Spinal cord (tissue), 10 donors: ENCODE results near the gene ENG. TPM values are rescaled to one million over a fixed set of nuclear protein-coding genes. Genes with fewer than 3 reads are reported as not detected.

Source experiments
- DNase-seq, 6 donors: peaks; one replicate each; pipeline versions ENCODE4 v3.0.0 to v3.0.0-alpha.2; 2013 to 2015; ENCODE audit warnings: low spot score in 6 of 6, low read depth in 4 of 6
- H3K27ac ChIP-seq: one replicate; pipeline ENCODE4 v1.5.1; 2013; ENCODE audit warnings: low read depth, low read length, control low read depth
- H3K27me3 ChIP-seq: one replicate; pipeline ENCODE4 v1.6.1; 2013; ENCODE audit warnings: low read length; ENCODE audit not compliant: control insufficient read depth, insufficient read depth
- H3K36me3 ChIP-seq: one replicate; pipeline ENCODE4 v1.6.1; 2013; ENCODE audit warnings: low read length; ENCODE audit not compliant: control insufficient read depth, insufficient read depth
- H3K4me1 ChIP-seq: one replicate; pipeline ENCODE4 v1.6.1; 2013; ENCODE audit warnings: low read length; ENCODE audit not compliant: control insufficient read depth, insufficient read depth
- H3K4me3 ChIP-seq: one replicate; pipeline ENCODE4 v1.5.1; 2013; ENCODE audit warnings: low read depth, low read length, control low read depth
- H3K9me3 ChIP-seq: one replicate; pipeline ENCODE4 v1.6.1; 2013; ENCODE audit warnings: low read length; ENCODE audit not compliant: control insufficient read depth, insufficient read depth
- WGBS: methylation state at CpG from one replicate; pipeline ENCODE4 v1.1.5; 2013; ENCODE audit warnings: missing lambda C conversion rate; ENCODE audit not compliant: insufficient coverage; 5-methylcytosine and 5-hydroxymethylcytosine counted together
- long read RNA-seq, 4 donors: transcript quantifications; one replicate each; lab custom pipeline, GENCODE V29; 2026
- polyA plus RNA-seq, 2 donors: library from polyadenylated mRNA; unstranded; fragments of 120-200 nt; gene quantifications; one replicate each; pipeline ENCODE4 v1.2.1, GENCODE V29; 2013; ENCODE audit not compliant: insufficient read length in 2 of 2
- total RNA-seq, 2 donors: library from RNA; depleted of rRNA in 1 of 2; stranded (reverse); fragments of 120-200 nt in 1 of 2; fragments of >200 nt in 1 of 2; gene quantifications; one replicate each; pipeline versions ENCODE4 v1.2.3 to v1.2.4, GENCODE V29; 2013 to 2014
- donor health status: healthy.

Gene ENG
- total RNA-seq = 10 to 100 TPM in 1 of 2 donors, 1 to 10 TPM in 1; 6.3 to 14.5 TPM
- polyA plus RNA-seq = 10 to 100 TPM; 44.6 to 46.9 TPM
- long read RNA-seq, donor 1, transcript ENG-202 (15 exons, 3,048 nt) = major isoform, 5 of 5 reads
- long read RNA-seq, donor 1, partial matches to known transcripts = 0 of 5 reads
- long read RNA-seq, donor 1, other reads (novel, unspliced or antisense) = 0 of 5 reads
- long read RNA-seq, donor 2, partial matches to known transcripts = 0 of 5 reads
- long read RNA-seq, donor 2, other reads (novel, unspliced or antisense) = 0 of 5 reads
- long read RNA-seq, donor 3, partial matches to known transcripts = 5 of 7 reads
- long read RNA-seq, donor 3, other reads (novel, unspliced or antisense) = 0 of 7 reads
- long read RNA-seq, donor 4, transcript ENG-202 (15 exons, 3,048 nt) = major isoform, 5 of 13 reads
- long read RNA-seq, donor 4, partial matches to known transcripts = 7 of 13 reads
- long read RNA-seq, donor 4, other reads (novel, unspliced or antisense) = 0 of 13 reads

DNA sequence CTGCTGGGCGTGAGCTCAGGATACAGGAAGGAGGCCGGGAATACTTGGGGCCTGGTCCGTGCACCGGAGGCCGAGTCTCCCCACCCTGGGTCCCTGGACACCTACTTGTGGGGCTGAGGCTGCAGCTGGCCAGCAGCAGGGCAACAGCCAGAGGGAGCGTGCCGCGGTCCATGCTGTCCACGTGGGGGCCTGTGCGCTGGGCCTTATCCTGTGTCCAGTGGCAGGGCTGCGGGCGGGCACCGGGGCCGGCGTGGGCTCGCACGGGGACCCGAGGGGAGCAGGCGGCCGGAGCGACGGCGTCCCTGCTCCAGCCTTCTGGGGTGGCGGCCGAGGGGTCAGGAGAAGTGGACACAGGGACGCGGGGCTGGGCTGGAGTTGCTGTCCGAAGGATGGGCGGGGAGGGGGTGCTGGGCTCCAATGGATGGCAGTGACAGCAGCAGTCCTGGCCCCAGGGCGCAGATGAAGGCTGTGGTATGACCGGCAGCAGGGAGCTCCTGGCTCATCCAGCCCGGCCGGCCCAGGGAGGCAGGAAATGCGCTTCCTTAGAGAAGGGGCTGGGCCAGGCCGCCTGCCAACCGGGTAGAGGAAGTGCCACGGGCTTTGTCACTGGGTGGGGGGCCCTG lies at the start of gene ENG:
Gene ENG, minus strand, starts transcription at position 475 of the 623 bp plus-strand sequence. Its CDS starts 303 bp downstream, at position 172.
- no peaks in the 10 kb centered on the region for H3K9me3 ChIP-seq
- DNase-seq = peak in 1 of 6 donors; percentile 43
- H3K36me3 ChIP-seq = no peaks in the 10 kb centered on the region
- H3K27me3 ChIP-seq = no peaks in the 10 kb centered on the region
- 59% methylated on average over 31 of the region's 37 CpGs for WGBS
- peak within 1 kb of the TSS; percentile 42 for H3K4me3 ChIP-seq
- H3K27ac ChIP-seq = peak within 1 kb of the TSS; percentile 47
- peaks cover 37% of the 10 kb centered on the region for H3K4me1 ChIP-seq

DNA sequence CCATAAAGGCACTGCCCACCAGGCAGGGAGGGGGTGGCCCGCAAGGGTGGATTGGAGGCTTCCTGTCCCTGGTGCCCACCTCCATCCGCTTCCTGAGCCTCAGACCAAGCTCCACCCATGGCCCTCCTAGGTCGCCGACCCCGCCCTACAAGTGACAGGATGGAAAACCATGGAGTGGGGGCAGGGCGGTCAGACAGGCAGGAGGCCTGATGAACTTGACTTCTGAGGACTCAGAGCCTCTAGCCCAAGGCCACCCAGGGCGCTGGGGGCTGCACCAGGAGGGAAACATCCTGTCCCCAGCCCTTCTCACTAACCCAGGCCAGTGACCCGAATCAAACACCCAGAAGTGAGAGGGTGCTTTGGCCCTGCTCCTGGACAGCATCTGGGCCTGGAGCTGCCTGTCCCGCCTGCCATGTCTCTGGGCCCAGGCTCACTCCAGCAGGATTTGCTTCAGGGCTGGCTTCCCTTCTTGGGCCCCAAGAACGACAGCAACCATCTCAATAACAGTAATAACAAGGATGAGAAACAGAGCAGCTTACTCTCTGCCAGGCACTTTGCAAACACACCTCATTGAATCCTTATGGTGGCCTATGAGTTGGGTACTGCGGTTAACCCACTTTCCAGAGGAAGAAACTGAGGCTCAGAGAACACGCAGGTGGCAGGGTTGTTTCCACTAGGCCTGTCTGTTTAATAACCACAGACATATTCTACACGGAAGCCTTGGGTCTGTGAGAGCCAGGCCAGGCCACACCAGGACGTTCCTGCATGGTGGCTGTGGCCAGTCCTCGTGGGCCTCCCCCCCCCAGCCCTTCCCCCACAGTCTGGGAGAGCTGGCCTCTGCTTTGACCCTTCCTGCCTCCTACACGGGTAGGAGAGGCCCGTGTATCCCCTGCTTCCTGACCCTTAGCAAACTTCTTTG lies 49.4 kb upstream of the ENG start:
- Histone ChIP-seq H3K36me3 (peaks cover 31% of the 10 kb centered on the region), H3K4me1 (peaks cover 55% of the 10 kb centered on the region), H3K27ac (peak overlapping the region; percentile 82), H3K9me3 (no peaks in the 10 kb centered on the region), H3K4me3 (no peak overlapping the region), H3K27me3 (no peaks in the 10 kb centered on the region)
- DNase-seq = peak in 1 of 6 donors; percentile 50
- WGBS = 57% methylated on average over 11 of the region's 17 CpGs

DNA sequence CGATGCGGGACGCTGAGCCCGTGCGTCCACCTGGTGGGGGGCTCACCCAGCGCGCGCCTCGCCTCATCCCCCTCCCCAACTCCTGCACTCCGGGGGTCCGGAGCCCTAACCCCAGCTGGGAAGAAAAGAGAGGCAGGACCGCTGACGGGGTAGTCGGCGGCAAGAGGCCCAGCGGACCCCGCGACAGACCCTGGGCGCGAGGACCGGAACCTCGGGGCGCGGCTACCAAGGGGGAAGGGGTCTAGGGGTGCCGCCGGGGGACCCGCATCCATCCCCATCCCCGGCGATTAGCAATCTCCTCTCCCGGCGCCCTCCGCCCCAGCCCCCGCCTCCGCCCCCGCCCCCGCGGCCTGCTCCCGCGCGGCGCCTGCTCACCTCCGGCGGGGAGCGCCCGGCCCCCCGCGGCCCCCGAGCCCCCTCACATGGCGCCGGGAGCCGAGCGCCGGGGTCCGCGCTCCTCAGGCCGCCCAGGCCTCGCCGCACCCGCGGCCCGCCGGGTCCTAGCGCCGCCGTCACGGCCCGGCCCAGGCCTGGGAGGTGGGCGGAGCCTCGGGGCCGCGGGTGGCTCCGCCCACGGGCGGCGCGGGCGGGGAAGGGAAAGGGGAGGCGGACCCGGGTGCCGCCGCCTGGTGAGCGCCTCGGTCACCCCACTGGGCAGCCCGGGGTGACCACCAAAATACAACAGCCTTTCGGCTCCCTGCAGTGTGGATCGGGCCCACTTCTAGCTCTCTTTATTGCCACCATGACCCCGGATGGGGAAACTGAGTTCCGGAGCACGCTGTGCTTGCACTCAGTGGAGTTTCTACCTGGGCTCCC lies 44.9 kb upstream of the ENG start, which contains the start of gene ST6GALNAC6:
Gene ST6GALNAC6, minus strand, starts transcription at position 476 of the 816 bp plus-strand sequence. CDS start 1,622 bp downstream, outside the sequence.
- H3K9me3 ChIP-seq = no peaks in the 10 kb centered on the region
- WGBS = under 1% methylated on average over 66 of the region's 89 CpGs
- no peaks in the 10 kb centered on the region for H3K27me3 ChIP-seq
- H3K27ac ChIP-seq = peak within 1 kb of the TSS; percentile 88
- H3K36me3 ChIP-seq = peaks cover 35% of the 10 kb centered on the region
- peaks cover 53% of the 10 kb centered on the region for H3K4me1 ChIP-seq
- H3K4me3 ChIP-seq = peak within 1 kb of the TSS; percentile 91
- DNase-seq = peak in 3 of 6 donors; percentile 74 to 93 (median 88)

DNA sequence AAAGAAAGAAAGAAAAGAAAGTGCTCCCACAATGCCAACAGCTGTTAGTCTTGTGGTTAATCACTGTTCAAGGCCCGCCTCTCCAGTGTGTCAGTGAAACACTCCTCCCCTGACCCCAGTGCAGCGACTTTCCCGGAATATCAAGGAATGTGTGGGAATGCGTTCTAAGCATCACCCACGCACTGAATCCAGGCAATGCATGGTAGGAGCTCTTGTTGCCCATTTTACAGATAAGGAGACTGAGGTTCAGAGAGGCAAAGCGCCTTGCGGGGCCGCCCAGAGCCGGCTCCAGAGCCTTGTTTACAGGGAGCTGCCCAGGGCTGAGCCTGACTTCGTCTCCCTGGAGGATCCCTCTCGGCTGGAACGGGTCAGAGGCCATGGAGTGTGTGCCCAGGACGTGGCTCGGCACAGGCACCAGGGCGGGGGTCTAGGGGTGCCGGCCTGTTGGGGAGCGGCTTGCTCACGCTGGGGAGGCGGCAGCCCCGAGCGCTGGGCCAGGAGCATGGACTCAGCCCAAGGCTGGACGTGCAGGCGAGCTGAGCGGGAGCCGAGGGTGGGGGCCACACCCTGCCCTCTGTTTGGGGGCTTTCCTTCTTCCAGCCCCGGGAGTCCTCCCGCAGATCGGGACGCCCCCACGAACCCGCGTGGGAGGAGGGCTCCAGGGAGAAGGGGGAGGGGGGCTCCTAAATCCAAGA lies 44.1 kb upstream of the ENG start:
- Histone ChIP-seq H3K36me3 (peaks cover 40% of the 10 kb centered on the region), H3K9me3 (no peaks in the 10 kb centered on the region), H3K4me3 (peak overlapping the region; percentile 91), H3K4me1 (peaks cover 46% of the 10 kb centered on the region), H3K27me3 (no peaks in the 10 kb centered on the region), H3K27ac (peak overlapping the region; percentile 88)
- WGBS = 14% methylated on average over 27 of the region's 32 CpGs
- DNase-seq = peak in 2 of 6 donors; percentile 55 to 67

DNA sequence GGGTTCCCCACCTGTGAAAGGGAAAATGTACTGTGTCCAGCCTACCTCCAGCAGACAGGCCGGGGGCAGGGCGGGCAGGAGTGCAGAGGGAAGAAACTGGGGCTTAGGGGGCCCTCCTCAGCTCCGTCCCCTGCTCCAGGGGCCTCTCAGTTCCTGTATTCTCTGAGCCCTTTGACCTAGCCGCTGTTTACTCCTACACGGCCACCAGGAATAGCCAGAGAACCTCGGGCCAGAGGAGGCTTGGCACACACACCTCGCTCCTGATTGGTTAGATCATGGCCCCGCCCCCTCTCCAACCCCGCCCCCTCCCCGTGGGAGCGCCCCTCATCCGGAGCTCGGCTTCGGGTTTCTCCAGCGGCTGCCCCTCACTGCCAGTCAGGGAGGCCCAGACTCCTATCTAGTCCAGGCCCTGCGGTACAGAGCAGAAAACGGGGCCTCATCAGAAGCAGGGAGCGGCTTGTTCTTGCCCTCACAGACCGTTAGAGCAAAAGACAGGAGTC lies 42.8 kb upstream of the ENG start:
- no peak overlapping the region for H3K4me3 ChIP-seq
- peak in 2 of 6 donors; percentile 75 to 82 for DNase-seq
- peak overlapping the region; percentile 78 for H3K27ac ChIP-seq
- H3K27me3 ChIP-seq = no peaks in the 10 kb centered on the region
- peaks cover 49% of the 10 kb centered on the region for H3K36me3 ChIP-seq
- no peaks in the 10 kb centered on the region for H3K9me3 ChIP-seq
- 13% methylated on average over 10 of the region's 19 CpGs for WGBS
- H3K4me1 ChIP-seq = peaks cover 40% of the 10 kb centered on the region

DNA sequence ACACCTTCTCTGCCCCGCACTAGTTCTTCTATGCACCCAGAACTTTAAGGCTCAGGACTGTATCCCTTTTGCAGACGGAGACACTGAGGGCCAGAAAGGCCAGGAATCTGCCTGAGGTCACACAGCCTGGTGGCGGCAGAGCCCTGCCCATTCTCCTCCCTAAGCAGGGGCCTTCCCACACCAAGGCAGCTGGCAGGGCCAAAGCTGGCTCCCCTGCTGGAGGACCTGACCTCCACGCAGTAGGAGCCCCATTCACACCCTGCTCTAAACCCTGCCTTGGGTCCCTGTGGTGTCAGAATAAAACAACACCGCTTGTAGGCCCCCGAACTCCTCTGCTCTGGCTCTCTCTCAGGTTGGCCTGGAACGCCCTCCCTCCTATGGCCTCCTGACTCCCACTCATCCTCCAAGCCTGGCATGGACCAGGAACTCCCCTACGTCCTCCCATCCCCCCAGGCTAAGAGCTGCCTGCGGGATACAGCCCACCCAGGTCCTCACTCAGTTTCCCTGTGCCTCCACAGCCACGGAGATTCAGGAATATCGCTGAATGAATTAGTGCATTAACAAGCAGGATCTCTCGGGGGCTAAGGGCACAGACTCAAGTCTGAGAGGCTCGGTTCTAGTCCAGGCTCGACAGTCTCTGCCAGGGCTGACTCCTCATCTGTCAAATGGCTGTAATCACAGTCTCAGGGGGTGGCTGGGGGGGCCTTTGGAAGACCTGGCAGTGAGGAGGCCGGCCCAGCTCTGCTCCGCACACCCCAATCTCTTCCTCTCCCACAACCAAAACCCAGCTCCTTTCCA lies 42.1 kb upstream of the ENG start:
- Histone ChIP-seq H3K27ac (peak overlapping the region; percentile 78), H3K9me3 (no peaks in the 10 kb centered on the region), H3K4me1 (peaks cover 40% of the 10 kb centered on the region), H3K36me3 (peaks cover 53% of the 10 kb centered on the region), H3K27me3 (no peaks in the 10 kb centered on the region), H3K4me3 (no peak overlapping the region)
- DNase-seq = no peak
- 60% methylated on average over 14 of the region's 16 CpGs for WGBS

DNA sequence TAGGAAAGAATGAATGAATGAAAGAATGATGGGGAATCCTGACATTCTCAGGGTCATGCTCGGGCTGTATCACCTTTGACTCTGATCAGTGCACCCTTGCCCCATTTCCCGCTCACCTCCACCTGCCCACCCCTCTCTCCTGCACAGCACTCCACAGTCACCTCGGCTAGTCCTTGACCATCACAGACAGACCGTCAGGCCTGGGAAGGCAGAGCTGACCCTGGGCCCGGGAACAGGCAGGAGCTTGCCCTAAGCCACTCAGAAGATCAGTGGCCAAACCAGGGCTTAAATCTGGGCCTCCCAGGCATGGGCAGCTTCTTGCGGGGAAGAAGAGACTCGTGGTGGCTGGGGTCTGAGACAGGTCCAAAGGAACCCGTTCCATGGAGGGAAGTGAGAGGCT lies 41.4 kb upstream of the ENG start:
- WGBS = 95% methylated on average over 8 of the region's 8 CpGs

More for the DNA sequence above, 41.4 kb upstream of the ENG start:
- no peaks in the 10 kb centered on the region for H3K27me3 ChIP-seq
- no peak overlapping the region for H3K4me3 ChIP-seq
- H3K36me3 ChIP-seq = peaks cover 56% of the 10 kb centered on the region
- H3K9me3 ChIP-seq = no peaks in the 10 kb centered on the region
- DNase-seq = no peak
- peaks cover 40% of the 10 kb centered on the region for H3K4me1 ChIP-seq
- no peak overlapping the region for H3K27ac ChIP-seq
